PFSK-1 (cell line): ENCODE data around the gene CLCF1.

Source experiments
- FOXP2 ChIP-seq: optimal IDR thresholded peaks from 2 replicates; pipeline ENCODE3; 2011; ENCODE audit warnings: borderline replicate concordance, control low read depth, inconsistent platforms; ENCODE audit not compliant: insufficient read depth; ENCODE audit errors: extremely low read length, extremely low read depth
- POLR2AphosphoS5 ChIP-seq: IDR thresholded peaks from 2 replicates; pipeline ENCODE4 v1.6.1; 2012; ENCODE audit warnings: low read depth, mild to moderate bottlenecking, control low read depth, low read length, moderate library complexity
- SIN3A ChIP-seq: IDR thresholded peaks from 2 replicates; pipeline ENCODE4 v1.6.1; 2012; ENCODE audit warnings: mild to moderate bottlenecking, low read length, moderate library complexity, borderline replicate concordance; ENCODE audit not compliant: insufficient read depth
- TAF1 ChIP-seq: IDR thresholded peaks from 2 replicates; pipeline ENCODE4 v1.6.1; 2012; ENCODE audit warnings: low read length, control low read depth, borderline replicate concordance; ENCODE audit not compliant: insufficient read depth
- TF ChIP-seq, protein P1 (sequence below), 2 experiments: IDR thresholded peaks; 2 replicates each; pipeline versions ENCODE4 v1.6.1 to v1.8.0; 2011 to 2012; ENCODE audit warnings: low read depth in 2 of 2, low read length in 2 of 2, control low read depth in 1 of 2, inconsistent platforms in 1 of 2, mild to moderate bottlenecking in 1 of 2, moderate library complexity in 1 of 2; ENCODE audit not compliant: insufficient read depth in 1 of 2

Gene CLCF1

DNA sequence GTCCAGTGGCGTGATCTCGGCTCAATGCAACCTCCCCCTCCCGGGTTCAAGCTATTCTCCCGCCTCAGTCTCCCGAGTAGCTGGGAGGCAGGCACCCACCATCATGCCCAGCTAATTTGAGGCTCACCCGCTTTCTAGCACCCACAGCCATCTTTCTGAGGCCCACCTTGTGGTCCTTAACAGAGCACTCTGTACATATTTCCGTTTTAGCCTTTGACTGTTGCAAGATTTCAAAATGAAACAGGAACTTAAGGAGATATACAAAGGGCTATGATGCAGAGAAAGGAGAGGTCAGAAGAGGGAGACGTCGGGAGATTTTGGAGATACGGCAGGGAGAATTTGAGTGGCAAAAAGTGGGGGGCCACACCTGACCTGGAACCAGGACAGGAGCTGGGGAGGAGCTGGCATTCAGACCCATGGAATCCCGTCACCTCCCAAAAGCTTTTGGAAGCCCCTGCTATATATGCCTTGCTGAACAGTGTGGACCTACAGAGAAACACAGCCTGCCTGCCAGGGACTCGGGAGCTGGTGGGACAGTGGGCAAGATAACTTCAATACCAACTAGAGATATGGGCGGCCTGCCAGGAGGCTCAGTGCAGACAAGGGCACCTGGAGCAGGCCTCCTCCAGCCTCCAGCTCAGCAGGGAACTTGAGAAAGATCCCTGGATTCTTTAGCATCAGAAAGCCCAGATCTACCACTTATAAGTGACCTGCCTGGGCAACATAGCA is 8.0 kb upstream of the CLCF1 start:
- TF ChIP-seq FOXP2 (no peak), TAF1 (no peak), SIN3A (no peak), POLR2AphosphoS5 (no peak)
- TF ChIP-seq, protein P1, sequence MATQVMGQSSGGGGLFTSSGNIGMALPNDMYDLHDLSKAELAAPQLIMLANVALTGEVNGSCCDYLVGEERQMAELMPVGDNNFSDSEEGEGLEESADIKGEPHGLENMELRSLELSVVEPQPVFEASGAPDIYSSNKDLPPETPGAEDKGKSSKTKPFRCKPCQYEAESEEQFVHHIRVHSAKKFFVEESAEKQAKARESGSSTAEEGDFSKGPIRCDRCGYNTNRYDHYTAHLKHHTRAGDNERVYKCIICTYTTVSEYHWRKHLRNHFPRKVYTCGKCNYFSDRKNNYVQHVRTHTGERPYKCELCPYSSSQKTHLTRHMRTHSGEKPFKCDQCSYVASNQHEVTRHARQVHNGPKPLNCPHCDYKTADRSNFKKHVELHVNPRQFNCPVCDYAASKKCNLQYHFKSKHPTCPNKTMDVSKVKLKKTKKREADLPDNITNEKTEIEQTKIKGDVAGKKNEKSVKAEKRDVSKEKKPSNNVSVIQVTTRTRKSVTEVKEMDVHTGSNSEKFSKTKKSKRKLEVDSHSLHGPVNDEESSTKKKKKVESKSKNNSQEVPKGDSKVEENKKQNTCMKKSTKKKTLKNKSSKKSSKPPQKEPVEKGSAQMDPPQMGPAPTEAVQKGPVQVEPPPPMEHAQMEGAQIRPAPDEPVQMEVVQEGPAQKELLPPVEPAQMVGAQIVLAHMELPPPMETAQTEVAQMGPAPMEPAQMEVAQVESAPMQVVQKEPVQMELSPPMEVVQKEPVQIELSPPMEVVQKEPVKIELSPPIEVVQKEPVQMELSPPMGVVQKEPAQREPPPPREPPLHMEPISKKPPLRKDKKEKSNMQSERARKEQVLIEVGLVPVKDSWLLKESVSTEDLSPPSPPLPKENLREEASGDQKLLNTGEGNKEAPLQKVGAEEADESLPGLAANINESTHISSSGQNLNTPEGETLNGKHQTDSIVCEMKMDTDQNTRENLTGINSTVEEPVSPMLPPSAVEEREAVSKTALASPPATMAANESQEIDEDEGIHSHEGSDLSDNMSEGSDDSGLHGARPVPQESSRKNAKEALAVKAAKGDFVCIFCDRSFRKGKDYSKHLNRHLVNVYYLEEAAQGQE (IDR thresholded peaks at IDR 0.05; ENCODE audit: insufficient read depth in 1 of 2, low read depth in 2 of 2, low read length in 2 of 2) = no peak

DNA sequence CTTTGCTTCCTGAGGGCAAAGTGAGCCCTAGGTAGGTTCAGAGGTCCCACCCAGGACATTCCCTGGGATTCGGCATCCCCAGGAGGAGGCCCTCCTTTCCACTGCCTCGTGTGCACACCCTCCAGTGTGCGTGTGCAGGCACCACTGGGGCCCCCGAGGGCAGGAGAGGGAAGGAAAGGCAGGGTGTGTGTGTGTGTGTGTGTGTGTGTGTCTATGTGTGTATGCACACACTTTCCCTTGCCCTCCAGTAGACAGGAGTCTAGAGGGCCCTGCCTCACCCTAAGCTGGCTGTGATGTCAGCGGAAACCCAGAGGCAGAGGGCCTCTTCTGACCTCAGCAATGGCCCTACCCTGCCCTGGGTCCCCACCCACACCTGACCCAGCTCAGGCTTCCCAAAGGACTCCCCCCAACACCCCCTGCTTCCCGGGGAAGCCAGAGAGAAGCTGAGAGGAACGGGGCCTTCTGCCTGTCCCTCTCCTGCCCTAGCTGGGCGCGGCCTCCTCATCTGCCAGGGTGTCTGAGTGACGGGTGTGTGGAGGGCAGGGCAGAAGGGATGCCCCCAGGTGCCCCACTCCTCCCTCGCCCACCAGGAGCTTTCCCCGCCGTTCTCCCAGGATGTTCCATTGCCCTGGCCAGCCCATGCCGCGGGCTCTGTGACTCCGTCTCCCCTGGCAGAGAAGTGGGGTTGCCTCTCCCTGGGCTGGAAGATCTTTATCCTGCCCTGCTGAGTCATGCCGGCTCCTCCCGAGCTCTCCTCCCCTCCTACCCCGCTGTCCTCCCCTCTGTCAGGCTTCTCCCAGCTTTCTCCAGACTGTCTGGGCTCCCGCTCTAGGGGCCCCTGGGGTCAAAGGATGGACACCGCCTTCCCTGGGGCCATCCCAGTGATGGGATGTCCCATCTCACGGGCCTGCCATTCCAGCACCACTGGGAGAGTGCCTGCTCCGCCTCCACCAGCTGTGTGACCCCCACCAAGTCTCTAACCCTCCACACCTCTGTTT is 6.0 kb upstream of the CLCF1 start:
- TF ChIP-seq TAF1 (no peak), FOXP2 (no peak), POLR2AphosphoS5 (no peak), SIN3A (no peak)
- TF ChIP-seq, protein P1 (IDR thresholded peaks at IDR 0.05; ENCODE audit: insufficient read depth in 1 of 2, low read depth in 2 of 2, low read length in 2 of 2) = no peak

DNA sequence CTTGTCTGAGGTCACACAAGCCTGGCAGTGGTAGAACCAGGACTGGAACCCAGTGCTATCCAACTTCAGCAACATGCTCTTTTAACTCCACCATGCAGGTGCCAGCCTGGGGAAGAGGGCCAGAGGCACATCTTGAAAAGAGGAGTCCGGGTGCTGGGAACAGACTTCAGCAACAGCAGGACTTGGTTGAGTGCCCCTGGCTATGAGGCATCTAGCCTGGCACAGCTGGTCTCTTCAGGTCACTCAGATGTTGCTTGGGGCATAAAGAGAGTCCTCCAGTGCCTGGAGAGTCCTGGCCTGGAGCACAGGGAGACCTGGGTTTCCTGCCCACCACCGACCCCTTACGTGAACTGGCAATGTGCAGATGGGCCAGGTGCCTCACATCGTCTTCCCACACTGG is 5.1 kb upstream of the CLCF1 start:
- TF ChIP-seq, protein P1 (IDR thresholded peaks at IDR 0.05; ENCODE audit: insufficient read depth in 1 of 2, low read depth in 2 of 2, low read length in 2 of 2) = no peak
- TF ChIP-seq FOXP2 (no peak), POLR2AphosphoS5 (no peak), SIN3A (no peak)

DNA sequence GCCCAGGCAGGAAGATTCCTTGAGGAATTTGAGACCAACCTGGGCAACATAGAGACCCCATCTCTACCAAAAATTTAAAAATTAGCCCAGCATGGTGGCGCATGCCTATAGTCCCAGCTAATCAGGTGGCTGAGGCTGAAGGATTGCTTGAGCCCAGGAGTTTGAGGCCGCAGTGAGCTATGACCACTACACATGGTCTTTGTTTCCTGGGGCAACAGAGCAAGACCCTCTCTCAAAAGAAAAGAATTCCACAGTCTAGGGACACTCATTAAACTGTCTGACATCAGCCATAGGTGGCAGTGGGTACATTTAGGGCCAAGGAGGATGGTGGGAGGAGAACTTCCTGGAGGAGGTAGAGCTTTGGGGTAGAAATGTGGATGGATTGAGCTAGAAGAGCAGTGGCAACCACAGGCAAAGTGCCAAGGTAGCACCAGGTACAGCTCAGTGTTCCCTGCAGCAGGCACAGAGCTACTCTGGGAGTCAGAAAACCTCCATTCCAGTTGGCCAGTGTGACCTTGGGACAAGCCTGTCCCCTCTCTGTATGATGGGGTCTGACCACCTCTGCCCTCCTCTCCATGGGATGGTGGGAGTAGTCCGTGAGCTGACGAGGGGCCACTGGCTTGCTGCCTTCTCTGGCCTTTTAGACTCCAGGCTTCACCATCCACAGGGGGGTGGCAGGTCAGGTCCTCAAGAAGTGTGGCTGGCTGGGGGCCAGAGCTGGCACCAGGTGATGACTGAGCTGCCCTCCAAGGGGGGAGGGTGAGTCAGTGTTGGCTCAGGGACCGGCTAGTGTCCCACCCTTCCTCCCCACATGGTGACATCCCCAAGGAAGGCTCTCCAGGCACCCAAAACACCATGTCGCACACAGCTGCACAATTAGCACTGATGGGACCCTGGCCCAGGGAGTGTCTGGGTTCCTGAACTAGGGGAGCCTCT is 3.7 kb upstream of the CLCF1 start:
- TF ChIP-seq TAF1 = no peak
- TF ChIP-seq SIN3A = no peak
- TF ChIP-seq, protein P1 (IDR thresholded peaks at IDR 0.05; ENCODE audit: insufficient read depth in 1 of 2, low read depth in 2 of 2, low read length in 2 of 2) = no peak
- TF ChIP-seq FOXP2 = no peak
- TF ChIP-seq POLR2AphosphoS5 = no peak
